ENCODE results near the gene SCUBE2. TPM values are rescaled to one million over a fixed set of nuclear protein-coding genes. Genes with fewer than 3 reads are reported as not detected.
A peak's percentile ranks its signal among the peaks of the same experiment; 100 is the strongest.
"Not testable (repeated sequence)": the region's sequence is repeated elsewhere in the genome, so short reads cannot be mapped to it uniquely, and the experiment has no call there.

SCUBE2 gene
- total and polyA plus RNA-seq, 5 donors from 2014 or later: not detected

GRCh38 chr11:9020916-9021315 lies 70.5 kb downstream of the SCUBE2 start:
- Mint-ChIP-seq H3K27me3 (peaks cover 20% of the 10 kb centered on the region), H3K9me3 (no peaks in the 10 kb centered on the region), H3K4me1 (peaks cover 0 to 5% (median under 1%) of the 10 kb centered on the region in 4 donors), H3K27ac (peak overlapping the region in 1 of 3 donors; percentile 6), H3K36me3 (peaks cover 4% of the 10 kb centered on the region), H3K4me3 (no peak overlapping the region)
- H3K27ac ChIP-seq (ENCODE audit: insufficient read depth, low read length, poor library complexity, severe bottlenecking): no peak overlapping the region
- no peak overlapping the region for H3K4me3 ChIP-seq (ENCODE audit: low read depth, low read length)
- H3K27me3 ChIP-seq (ENCODE audit: control insufficient read depth, insufficient read depth, low read length): peaks cover 2% of the 10 kb centered on the region
- DNase-seq: no peak
- ATAC-seq (ENCODE audit: low read depth in 2 of 2): no peak
- H3K9me3 ChIP-seq (ENCODE audit: control insufficient read depth in 2 of 2, low read length in 2 of 2): no peaks in the 10 kb centered on the region
- H3K36me3 ChIP-seq (ENCODE audit: control insufficient read depth, insufficient read depth, low read length): no peaks in the 10 kb centered on the region
- no peaks in the 10 kb centered on the region for H3K4me1 ChIP-seq (ENCODE audit: control insufficient read depth, insufficient read depth, low read length, poor library complexity, severe bottlenecking)

- Histone ChIP-seq H3K27me3 (ENCODE audit: control insufficient read depth, insufficient read depth, low read length) (peaks cover 2% of the 10 kb centered on the region), H3K36me3 (ENCODE audit: control insufficient read depth, insufficient read depth, low read length) (no peaks in the 10 kb centered on the region), H3K9me3 (ENCODE audit: control insufficient read depth in 2 of 2, low read length in 2 of 2) (no peaks in the 10 kb centered on the region), H3K4me3 (ENCODE audit: low read depth, low read length) (no peak overlapping the region), H3K4me1 (ENCODE audit: control insufficient read depth, insufficient read depth, low read length, poor library complexity, severe bottlenecking) (no peaks in the 10 kb centered on the region), H3K27ac (ENCODE audit: insufficient read depth, low read length, poor library complexity, severe bottlenecking) (no peak overlapping the region)
- peaks cover 18% of the 10 kb centered on the region for H3K27me3 Mint-ChIP-seq
- H3K27ac Mint-ChIP-seq: no peak overlapping the region
- peaks cover 0 to 5% (median under 1%) of the 10 kb centered on the region in 4 donors for H3K4me1 Mint-ChIP-seq
- no peak overlapping the region for H3K4me3 Mint-ChIP-seq
- H3K36me3 Mint-ChIP-seq: peaks cover 4% of the 10 kb centered on the region
- no peaks in the 10 kb centered on the region for H3K9me3 Mint-ChIP-seq
- no peak for DNase-seq
- no peak for ATAC-seq (ENCODE audit: low read depth in 2 of 2)
Measured at GRCh38 chr11:9019861-9020260, 71.5 kb downstream of the SCUBE2 start.

- Histone ChIP-seq H3K4me1 (ENCODE audit: control insufficient read depth, insufficient read depth, low read length, poor library complexity, severe bottlenecking) (no peaks in the 10 kb centered on the region), H3K36me3 (ENCODE audit: control insufficient read depth, insufficient read depth, low read length) (no peaks in the 10 kb centered on the region), H3K27me3 (ENCODE audit: control insufficient read depth, insufficient read depth, low read length) (peaks cover 7% of the 10 kb centered on the region), H3K4me3 (ENCODE audit: low read depth, low read length) (no peak overlapping the region), H3K9me3 (ENCODE audit: control insufficient read depth in 2 of 2, low read length in 2 of 2) (no peaks in the 10 kb centered on the region), H3K27ac (ENCODE audit: insufficient read depth, low read length, poor library complexity, severe bottlenecking) (no peak overlapping the region)
- Mint-ChIP-seq H3K9me3 (peaks cover 0 to 3% (median 0%) of the 10 kb centered on the region in 7 donors), H3K4me3 (no peak overlapping the region), H3K27me3 (peaks cover 11% of the 10 kb centered on the region), H3K4me1 (peaks cover 0 to 5% (median under 1%) of the 10 kb centered on the region in 4 donors), H3K27ac (no peak overlapping the region), H3K36me3 (peaks cover 4% of the 10 kb centered on the region)
- DNase-seq (no peak), ATAC-seq (ENCODE audit: low read depth in 2 of 2) (no peak)
Measured at GRCh38 chr11:9017773-9018172, 73.6 kb downstream of the SCUBE2 start.

- Mint-ChIP-seq H3K9me3 (peaks cover 0 to 3% (median 0%) of the 10 kb centered on the region in 7 donors), H3K4me1 (peaks cover 0 to 5% (median under 1%) of the 10 kb centered on the region in 4 donors), H3K27ac (no peak overlapping the region), H3K27me3 (peaks cover 9% of the 10 kb centered on the region), H3K36me3 (peaks cover 3% of the 10 kb centered on the region), H3K4me3 (no peak overlapping the region)
- no peaks in the 10 kb centered on the region for H3K9me3 ChIP-seq (ENCODE audit: control insufficient read depth in 2 of 2, low read length in 2 of 2)
- no peak overlapping the region for H3K27ac ChIP-seq (ENCODE audit: insufficient read depth, low read length, poor library complexity, severe bottlenecking)
- no peaks in the 10 kb centered on the region for H3K36me3 ChIP-seq (ENCODE audit: control insufficient read depth, insufficient read depth, low read length)
- peaks cover 7% of the 10 kb centered on the region for H3K27me3 ChIP-seq (ENCODE audit: control insufficient read depth, insufficient read depth, low read length)
- ATAC-seq (ENCODE audit: low read depth in 2 of 2): no peak
- DNase-seq: no peak
- no peaks in the 10 kb centered on the region for H3K4me1 ChIP-seq (ENCODE audit: control insufficient read depth, insufficient read depth, low read length, poor library complexity, severe bottlenecking)
- H3K4me3 ChIP-seq (ENCODE audit: low read depth, low read length): no peak overlapping the region
Measured at GRCh38 chr11:9016916-9017642, 74.3 kb downstream of the SCUBE2 start.

GRCh38 chr11:9015677-9016076 lies 75.7 kb downstream of the SCUBE2 start:
- H3K27ac ChIP-seq (ENCODE audit: insufficient read depth, low read length, poor library complexity, severe bottlenecking): no peak overlapping the region
- Mint-ChIP-seq H3K36me3 (no peaks in the 10 kb centered on the region), H3K4me1 (peaks cover 0 to 5% (median under 1%) of the 10 kb centered on the region in 4 donors), H3K9me3 (peaks cover 0 to 3% (median 0%) of the 10 kb centered on the region in 7 donors), H3K27me3 (peaks cover 15% of the 10 kb centered on the region), H3K27ac (no peak overlapping the region), H3K4me3 (no peak overlapping the region)
- H3K27me3 ChIP-seq (ENCODE audit: control insufficient read depth, insufficient read depth, low read length): peaks cover 7% of the 10 kb centered on the region
- H3K4me1 ChIP-seq (ENCODE audit: control insufficient read depth, insufficient read depth, low read length, poor library complexity, severe bottlenecking): no peaks in the 10 kb centered on the region
- no peak overlapping the region for H3K4me3 ChIP-seq (ENCODE audit: low read depth, low read length)
- H3K9me3 ChIP-seq (ENCODE audit: control insufficient read depth in 2 of 2, low read length in 2 of 2): no peaks in the 10 kb centered on the region
- no peaks in the 10 kb centered on the region for H3K36me3 ChIP-seq (ENCODE audit: control insufficient read depth, insufficient read depth, low read length)
- peak; percentile 68 to 79 for ATAC-seq (ENCODE audit: low read depth in 2 of 2)
- peak; percentile 22 to 78 (median 56) for DNase-seq

GRCh38 chr11:9014826-9015225 lies 76.6 kb downstream of the SCUBE2 start:
- Mint-ChIP-seq H3K4me1 (peaks cover 0 to 5% (median under 1%) of the 10 kb centered on the region in 4 donors), H3K36me3 (no peaks in the 10 kb centered on the region), H3K9me3 (peaks cover 0 to 3% (median 0%) of the 10 kb centered on the region in 7 donors), H3K27me3 (peaks cover 22% of the 10 kb centered on the region), H3K27ac (no peak overlapping the region), H3K4me3 (no peak overlapping the region)
- Histone ChIP-seq H3K4me3 (ENCODE audit: low read depth, low read length) (no peak overlapping the region), H3K4me1 (ENCODE audit: control insufficient read depth, insufficient read depth, low read length, poor library complexity, severe bottlenecking) (no peaks in the 10 kb centered on the region), H3K27ac (ENCODE audit: insufficient read depth, low read length, poor library complexity, severe bottlenecking) (no peak overlapping the region), H3K9me3 (ENCODE audit: control insufficient read depth in 2 of 2, low read length in 2 of 2) (no peaks in the 10 kb centered on the region), H3K36me3 (ENCODE audit: control insufficient read depth, insufficient read depth, low read length) (no peaks in the 10 kb centered on the region), H3K27me3 (ENCODE audit: control insufficient read depth, insufficient read depth, low read length) (peaks cover 7% of the 10 kb centered on the region)
- DNase-seq (no peak), ATAC-seq (ENCODE audit: low read depth in 2 of 2) (no peak)

- no peak overlapping the region for H3K27ac Mint-ChIP-seq
Measured at GRCh38 chr11:9013373-9013772, 78.0 kb downstream of the SCUBE2 start.

GRCh38 chr11:9009538-9009937 lies 81.9 kb downstream of the SCUBE2 start:
- not testable (repeated sequence) for H3K4me1 ChIP-seq (ENCODE audit: control insufficient read depth, insufficient read depth, low read length, poor library complexity, severe bottlenecking); H3K9me3 ChIP-seq (ENCODE audit: control insufficient read depth in 2 of 2, low read length in 2 of 2); H3K4me1 Mint-ChIP-seq; H3K27ac Mint-ChIP-seq; H3K27ac ChIP-seq (ENCODE audit: insufficient read depth, low read length, poor library complexity, severe bottlenecking); H3K4me3 Mint-ChIP-seq; ATAC-seq (ENCODE audit: low read depth in 2 of 2); H3K9me3 Mint-ChIP-seq; H3K36me3 ChIP-seq (ENCODE audit: control insufficient read depth, insufficient read depth, low read length); DNase-seq; H3K36me3 Mint-ChIP-seq; H3K4me3 ChIP-seq (ENCODE audit: low read depth, low read length)
- H3K27me3 ChIP-seq (ENCODE audit: control insufficient read depth, insufficient read depth, low read length): peaks cover 25% of the 10 kb centered on the region
- peaks cover 64% of the 10 kb centered on the region for H3K27me3 Mint-ChIP-seq

More at GRCh38 chr11:9013373-9013772, 78.0 kb downstream of the SCUBE2 start:
- Mint-ChIP-seq H3K4me3 (no peak overlapping the region), H3K36me3 (no peaks in the 10 kb centered on the region), H3K9me3 (peaks cover 0 to 3% (median 0%) of the 10 kb centered on the region in 7 donors), H3K4me1 (peaks cover 0 to 5% (median under 1%) of the 10 kb centered on the region in 4 donors), H3K27me3 (peaks cover 28% of the 10 kb centered on the region)
- Histone ChIP-seq H3K27me3 (ENCODE audit: control insufficient read depth, insufficient read depth, low read length) (peaks cover 8% of the 10 kb centered on the region), H3K36me3 (ENCODE audit: control insufficient read depth, insufficient read depth, low read length) (no peaks in the 10 kb centered on the region), H3K27ac (ENCODE audit: insufficient read depth, low read length, poor library complexity, severe bottlenecking) (no peak overlapping the region), H3K4me3 (ENCODE audit: low read depth, low read length) (no peak overlapping the region), H3K4me1 (ENCODE audit: control insufficient read depth, insufficient read depth, low read length, poor library complexity, severe bottlenecking) (no peaks in the 10 kb centered on the region), H3K9me3 (ENCODE audit: control insufficient read depth in 2 of 2, low read length in 2 of 2) (no peaks in the 10 kb centered on the region)
- no peak for DNase-seq
- ATAC-seq (ENCODE audit: low read depth in 2 of 2): no peak

Data from CD4-positive, CD25-positive, alpha-beta regulatory T cell (primary cell).